ENCODE results near the gene FGF8.

The FGF8 gene

DNA sequence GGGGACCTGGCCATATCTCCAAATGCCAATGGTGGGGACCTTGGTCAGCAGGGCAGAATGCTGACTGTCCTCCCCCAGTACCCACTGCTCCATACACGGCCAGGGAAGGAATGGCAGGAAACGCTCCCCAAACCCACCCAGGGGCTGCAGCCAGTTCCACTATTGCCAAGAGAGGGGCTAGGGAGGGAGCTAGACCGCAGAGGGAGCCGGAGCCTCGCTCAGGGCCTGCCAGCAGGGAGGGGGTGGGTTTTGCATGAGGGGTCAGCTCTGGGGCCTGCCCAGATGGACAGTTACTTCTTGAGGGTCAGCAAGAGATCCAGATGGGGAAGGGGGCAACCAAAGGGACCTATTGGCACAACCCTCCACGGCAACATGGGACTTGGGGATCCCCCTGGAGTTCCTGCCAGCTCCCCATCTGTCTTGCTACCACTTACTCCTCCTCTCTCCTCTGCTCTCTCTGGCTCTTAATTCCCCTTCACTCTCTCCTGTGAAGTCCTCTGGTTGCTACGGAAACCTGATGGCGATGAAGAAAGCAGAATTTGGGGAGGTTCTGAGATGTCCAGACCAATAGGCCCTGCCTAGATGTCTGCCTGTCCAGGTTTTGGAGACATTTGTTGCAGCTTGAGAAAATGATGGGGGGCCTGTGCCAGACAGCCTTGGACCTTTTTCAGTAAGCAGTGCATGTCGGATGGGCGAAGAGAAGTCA is 12.6 kb downstream of the FGF8 start:
- WGBS: 89% methylated on average over 7 of the region's 10 CpGs
- no peak overlapping the region for H4K91ac ChIP-seq (ENCODE audit: low read length)

DNA sequence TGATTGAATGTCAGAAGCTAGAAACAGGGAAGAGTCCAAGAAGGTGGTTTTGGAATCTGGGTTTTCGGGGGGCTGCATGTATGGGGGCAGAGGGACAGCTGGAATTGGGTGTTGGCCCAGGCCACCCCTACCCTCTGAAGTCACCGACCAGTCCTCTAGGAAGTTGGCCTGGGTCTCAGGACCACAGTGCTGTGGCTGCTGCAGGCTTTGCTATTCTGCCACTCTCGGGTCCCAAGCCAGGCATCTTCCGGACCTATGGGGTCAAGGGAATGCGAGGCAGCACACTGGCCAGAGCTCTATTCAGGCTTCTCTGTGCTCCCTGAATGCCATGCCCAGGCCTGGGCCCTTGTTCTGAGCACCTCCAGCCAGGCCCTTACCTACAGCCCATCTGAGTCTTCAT is 13.2 kb downstream of the FGF8 start:
- H2AFZ ChIP-seq (ENCODE audit: low read depth, low read length): no peak overlapping the region
- H3K27me3 ChIP-seq (ENCODE audit: control insufficient read depth in 1 of 2, insufficient read depth in 1 of 2, low read length in 2 of 2): peaks cover 92 to 93% of the 10 kb centered on the region in 2 experiments
- H3K23ac ChIP-seq (ENCODE audit: low read length in 2 of 2): peak overlapping the region in 1 of 2 experiments; percentile 9
- H3K36me3 ChIP-seq (ENCODE audit: control insufficient read depth in 1 of 2, insufficient read depth in 2 of 2, low read depth in 1 of 2, low read length in 2 of 2): peaks cover 0 to 3% of the 10 kb centered on the region in 2 experiments
- H2BK120ac ChIP-seq (ENCODE audit: low read depth, low read length): no peak overlapping the region
- no peak overlapping the region for H2BK12ac ChIP-seq (ENCODE audit: low read length in 2 of 2)
- no peak overlapping the region for H3K18ac ChIP-seq (ENCODE audit: low read depth in 1 of 2, low read length in 2 of 2)
- H3K4me3 ChIP-seq (ENCODE audit: insufficient read depth in 1 of 2, low read depth in 1 of 2, low read length in 2 of 2): no peak overlapping the region
- no peak overlapping the region for H3K27ac ChIP-seq (ENCODE audit: low read length, poor library complexity, severe bottlenecking)
- no peak overlapping the region for H3K14ac ChIP-seq (ENCODE audit: low read length in 2 of 2)
- WGBS: 93% methylated on average over 5 of the region's 5 CpGs
- no peak overlapping the region for H4K91ac ChIP-seq (ENCODE audit: low read length)
- H2BK15ac ChIP-seq (ENCODE audit: low read depth, poor library complexity, severe bottlenecking): no peak overlapping the region
- H3K9me3 ChIP-seq (ENCODE audit: control insufficient read depth, low read length): no peaks in the 10 kb centered on the region
- no peak overlapping the region for H3K4ac ChIP-seq (ENCODE audit: low read depth in 1 of 2, low read length in 2 of 2)
- H2AK5ac ChIP-seq (ENCODE audit: low read length, severe bottlenecking): no peak overlapping the region
- H3K79me1 ChIP-seq (replicated peaks; ENCODE audit: low read length, poor library complexity, severe bottlenecking): no peaks in the 10 kb centered on the region
- H3K4me2 ChIP-seq (ENCODE audit: low read length, poor library complexity, severe bottlenecking): no peak overlapping the region
- no peak overlapping the region for H2BK5ac ChIP-seq (ENCODE audit: low read depth, low read length, poor library complexity, severe bottlenecking)
- DNase-seq: no peak
- H3K9ac ChIP-seq (ENCODE audit: low read length): no peak overlapping the region
- H3K4me1 ChIP-seq (ENCODE audit: control insufficient read depth, insufficient read depth, low read depth, low read length): no peaks in the 10 kb centered on the region
- H4K8ac ChIP-seq (ENCODE audit: low read length): no peak overlapping the region

More for the DNA sequence above, 12.6 kb downstream of the FGF8 start:
- Histone ChIP-seq H3K18ac (ENCODE audit: low read depth in 1 of 2, low read length in 2 of 2) (no peak overlapping the region), H3K14ac (ENCODE audit: low read length in 2 of 2) (no peak overlapping the region), H2AFZ (ENCODE audit: low read depth, low read length) (no peak overlapping the region), H3K9ac (ENCODE audit: low read length) (no peak overlapping the region), H2BK12ac (ENCODE audit: low read length in 2 of 2) (no peak overlapping the region), H3K4me3 (ENCODE audit: insufficient read depth in 1 of 2, low read depth in 1 of 2, low read length in 2 of 2) (no peak overlapping the region), H3K27ac (ENCODE audit: low read length, poor library complexity, severe bottlenecking) (no peak overlapping the region), H3K27me3 (ENCODE audit: control insufficient read depth in 1 of 2, insufficient read depth in 1 of 2, low read length in 2 of 2) (peaks cover 93 to 95% of the 10 kb centered on the region in 2 experiments), H3K4me1 (ENCODE audit: control insufficient read depth, insufficient read depth, low read depth, low read length) (no peaks in the 10 kb centered on the region), H3K4ac (ENCODE audit: low read depth in 1 of 2, low read length in 2 of 2) (no peak overlapping the region), H2AK5ac (ENCODE audit: low read length, severe bottlenecking) (no peak overlapping the region), H3K79me1 (replicated peaks; ENCODE audit: low read length, poor library complexity, severe bottlenecking) (no peaks in the 10 kb centered on the region), H2BK5ac (ENCODE audit: low read depth, low read length, poor library complexity, severe bottlenecking) (no peak overlapping the region), H3K36me3 (ENCODE audit: control insufficient read depth in 1 of 2, insufficient read depth in 2 of 2, low read depth in 1 of 2, low read length in 2 of 2) (peaks cover 0 to 3% of the 10 kb centered on the region in 2 experiments), H2BK120ac (ENCODE audit: low read depth, low read length) (no peak overlapping the region), H3K23ac (ENCODE audit: low read length in 2 of 2) (no peak overlapping the region), H3K4me2 (ENCODE audit: low read length, poor library complexity, severe bottlenecking) (no peak overlapping the region), H4K8ac (ENCODE audit: low read length) (no peak overlapping the region), H2BK15ac (ENCODE audit: low read depth, poor library complexity, severe bottlenecking) (no peak overlapping the region), H3K9me3 (ENCODE audit: control insufficient read depth, low read length) (no peaks in the 10 kb centered on the region)
- DNase-seq: no peak

GRCh38 chr10:101761226-101761625 is 14.7 kb downstream of the FGF8 start:
- Histone ChIP-seq H2AFZ (ENCODE audit: low read depth, low read length) (no peak overlapping the region), H3K4me1 (ENCODE audit: control insufficient read depth, insufficient read depth, low read depth, low read length) (no peaks in the 10 kb centered on the region), H2BK12ac (ENCODE audit: low read length in 2 of 2) (no peak overlapping the region), H3K36me3 (ENCODE audit: control insufficient read depth in 1 of 2, insufficient read depth in 2 of 2, low read depth in 1 of 2, low read length in 2 of 2) (no peaks in the 10 kb centered on the region), H3K27me3 (ENCODE audit: control insufficient read depth in 1 of 2, insufficient read depth in 1 of 2, low read length in 2 of 2) (peaks cover 78 to 86% of the 10 kb centered on the region in 2 experiments), H3K23ac (ENCODE audit: low read length in 2 of 2) (no peak overlapping the region), H3K14ac (ENCODE audit: low read length in 2 of 2) (no peak overlapping the region), H3K27ac (ENCODE audit: low read length, poor library complexity, severe bottlenecking) (no peak overlapping the region), H3K9me3 (ENCODE audit: control insufficient read depth, low read length) (no peaks in the 10 kb centered on the region), H4K8ac (ENCODE audit: low read length) (no peak overlapping the region), H2BK15ac (ENCODE audit: low read depth, poor library complexity, severe bottlenecking) (no peak overlapping the region), H4K91ac (ENCODE audit: low read length) (no peak overlapping the region), H2AK5ac (ENCODE audit: low read length, severe bottlenecking) (no peak overlapping the region), H2BK120ac (ENCODE audit: low read depth, low read length) (no peak overlapping the region), H3K4me2 (ENCODE audit: low read length, poor library complexity, severe bottlenecking) (no peak overlapping the region), H3K4me3 (ENCODE audit: insufficient read depth in 1 of 2, low read depth in 1 of 2, low read length in 2 of 2) (no peak overlapping the region), H3K9ac (ENCODE audit: low read length) (no peak overlapping the region), H3K79me1 (replicated peaks; ENCODE audit: low read length, poor library complexity, severe bottlenecking) (no peaks in the 10 kb centered on the region), H3K4ac (ENCODE audit: low read depth in 1 of 2, low read length in 2 of 2) (no peak overlapping the region), H3K18ac (ENCODE audit: low read depth in 1 of 2, low read length in 2 of 2) (no peak overlapping the region), H2BK5ac (ENCODE audit: low read depth, low read length, poor library complexity, severe bottlenecking) (no peak overlapping the region)
- WGBS: 75% methylated on average over 6 of the region's 9 CpGs
- DNase-seq: no peak

- Histone ChIP-seq H2BK120ac (ENCODE audit: low read depth, low read length) (no peak overlapping the region), H3K36me3 (ENCODE audit: control insufficient read depth in 1 of 2, insufficient read depth in 2 of 2, low read depth in 1 of 2, low read length in 2 of 2) (no peaks in the 10 kb centered on the region)
These were observed 15.4 kb downstream of the FGF8 start for GRCh38 chr10:101760510-101760909.

More at GRCh38 chr10:101760510-101760909, 15.4 kb downstream of the FGF8 start:
- H2AK5ac ChIP-seq (ENCODE audit: low read length, severe bottlenecking): no peak overlapping the region
- no peak overlapping the region for H3K18ac ChIP-seq (ENCODE audit: low read depth in 1 of 2, low read length in 2 of 2)
- no peak overlapping the region for H4K91ac ChIP-seq (ENCODE audit: low read length)
- H2BK15ac ChIP-seq (ENCODE audit: low read depth, poor library complexity, severe bottlenecking): no peak overlapping the region
- H3K4me2 ChIP-seq (ENCODE audit: low read length, poor library complexity, severe bottlenecking): no peak overlapping the region
- H3K4ac ChIP-seq (ENCODE audit: low read depth in 1 of 2, low read length in 2 of 2): no peak overlapping the region
- DNase-seq: no peak
- H2BK12ac ChIP-seq (ENCODE audit: low read length in 2 of 2): no peak overlapping the region
- H2BK5ac ChIP-seq (ENCODE audit: low read depth, low read length, poor library complexity, severe bottlenecking): no peak overlapping the region
- no peak overlapping the region for H3K9ac ChIP-seq (ENCODE audit: low read length)
- 90% methylated on average over 3 of the region's 3 CpGs for WGBS
- H3K79me1 ChIP-seq (replicated peaks; ENCODE audit: low read length, poor library complexity, severe bottlenecking): no peaks in the 10 kb centered on the region
- no peaks in the 10 kb centered on the region for H3K9me3 ChIP-seq (ENCODE audit: control insufficient read depth, low read length)
- no peak overlapping the region for H3K4me3 ChIP-seq (ENCODE audit: insufficient read depth in 1 of 2, low read depth in 1 of 2, low read length in 2 of 2)
- no peak overlapping the region for H3K27ac ChIP-seq (ENCODE audit: low read length, poor library complexity, severe bottlenecking)
- no peak overlapping the region for H4K8ac ChIP-seq (ENCODE audit: low read length)
- H3K4me1 ChIP-seq (ENCODE audit: control insufficient read depth, insufficient read depth, low read depth, low read length): no peaks in the 10 kb centered on the region
- no peak overlapping the region for H3K23ac ChIP-seq (ENCODE audit: low read length in 2 of 2)
- H3K27me3 ChIP-seq (ENCODE audit: control insufficient read depth in 1 of 2, insufficient read depth in 1 of 2, low read length in 2 of 2): peaks cover 72 to 80% of the 10 kb centered on the region in 2 experiments
- no peak overlapping the region for H3K14ac ChIP-seq (ENCODE audit: low read length in 2 of 2)
- no peak overlapping the region for H2AFZ ChIP-seq (ENCODE audit: low read depth, low read length)
